HG03025 (cell line): ENCODE results near the gene CAPN5.

ENCODE experiments used
- ATAC-seq: cut with Tn5 transposase; IDR thresholded peaks from one replicate; pipeline ENCODE4 v1.9.1; 2021; ENCODE audit warnings: mild to moderate bottlenecking, moderate library complexity; ENCODE audit not compliant: unreplicated experiment, low FRiP score

Gene CAPN5

DNA sequence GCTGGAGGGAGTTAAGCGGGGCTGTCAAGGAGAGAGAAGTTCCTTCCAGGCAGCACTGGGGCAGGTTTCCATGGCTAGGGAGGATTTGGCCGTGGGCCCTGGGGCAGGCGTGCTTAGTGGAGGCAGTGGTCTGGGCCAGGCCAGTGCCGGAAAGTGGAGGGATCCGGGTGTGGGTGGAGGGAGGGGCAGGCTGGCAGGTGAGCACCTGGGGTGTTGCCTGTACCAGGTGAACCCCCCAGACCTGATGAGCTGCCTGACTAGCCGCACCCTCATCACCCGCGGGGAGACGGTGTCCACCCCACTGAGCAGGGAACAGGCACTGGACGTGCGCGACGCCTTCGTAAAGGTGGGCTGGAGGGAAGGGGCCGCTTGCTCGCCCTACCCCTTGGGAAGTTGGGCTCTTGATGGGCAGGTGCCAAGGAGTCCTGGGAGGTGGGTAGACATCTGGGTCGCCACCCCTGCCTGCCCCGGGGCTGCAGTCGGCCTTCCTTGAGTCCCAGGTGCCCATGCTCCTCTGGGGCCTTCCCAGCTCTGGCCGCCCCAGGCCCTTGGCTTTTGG lies 93.2 kb downstream of the CAPN5 start:
- ATAC-seq = no peak

DNA sequence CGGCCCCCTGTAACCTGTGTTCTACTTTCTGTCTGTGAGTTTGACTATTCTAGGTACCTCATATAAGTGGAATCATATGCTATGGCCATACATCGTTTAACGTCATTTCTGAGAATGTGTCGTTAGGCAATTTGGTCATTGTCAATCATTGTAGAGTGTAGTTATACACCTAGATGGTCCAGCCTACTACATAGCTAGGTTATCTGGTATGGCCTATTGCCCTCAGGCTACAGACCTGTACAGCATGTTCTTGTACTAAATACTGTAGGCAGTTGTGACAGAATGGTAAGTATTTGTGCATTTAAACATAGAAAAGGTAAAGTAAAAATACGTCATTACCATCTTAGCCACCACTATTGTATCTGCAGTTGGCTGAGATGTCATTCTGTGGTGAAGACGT lies 96.5 kb downstream of the CAPN5 start:
- ATAC-seq = no peak

DNA sequence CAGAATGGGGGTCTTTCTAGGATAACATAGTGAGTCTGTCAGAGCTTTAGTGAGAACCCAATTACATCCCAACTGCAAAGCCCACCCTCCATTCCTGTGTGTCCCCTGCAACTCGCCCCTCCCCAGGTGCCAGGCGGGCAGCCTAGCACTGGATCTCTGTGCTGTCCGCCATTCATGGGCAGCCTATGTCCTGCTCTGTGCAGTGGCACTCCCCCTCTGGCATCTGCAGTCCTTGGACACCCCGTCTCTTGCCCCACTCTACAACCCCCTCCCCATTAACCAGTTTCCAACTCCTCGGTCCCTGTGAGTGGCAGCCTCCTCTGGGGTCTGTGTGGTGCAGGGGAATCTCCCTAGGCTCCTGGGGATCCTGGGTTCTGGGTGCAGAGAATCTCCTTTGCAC lies 98.3 kb downstream of the CAPN5 start:
- no peak for ATAC-seq

DNA sequence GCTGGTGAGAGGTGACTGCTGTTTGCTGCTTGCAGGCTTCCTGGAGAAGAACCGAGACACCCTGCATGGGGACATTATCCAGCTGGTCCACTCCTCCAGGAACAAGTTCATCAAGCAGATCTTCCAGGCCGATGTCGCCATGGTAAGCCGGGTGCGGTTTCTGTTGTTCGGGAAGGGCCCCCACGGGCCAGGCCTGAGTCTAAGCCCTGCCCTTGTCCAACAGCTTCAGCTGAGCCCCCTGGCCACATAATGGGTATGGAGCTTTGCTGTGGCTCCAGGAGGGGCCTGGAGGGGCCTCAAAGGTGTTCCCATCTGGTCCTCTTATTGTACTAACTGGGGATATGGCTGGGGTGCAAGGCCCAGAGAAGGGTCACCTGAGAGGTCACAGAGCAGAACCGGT lies 99.2 kb downstream of the CAPN5 start:
- ATAC-seq = no peak

DNA sequence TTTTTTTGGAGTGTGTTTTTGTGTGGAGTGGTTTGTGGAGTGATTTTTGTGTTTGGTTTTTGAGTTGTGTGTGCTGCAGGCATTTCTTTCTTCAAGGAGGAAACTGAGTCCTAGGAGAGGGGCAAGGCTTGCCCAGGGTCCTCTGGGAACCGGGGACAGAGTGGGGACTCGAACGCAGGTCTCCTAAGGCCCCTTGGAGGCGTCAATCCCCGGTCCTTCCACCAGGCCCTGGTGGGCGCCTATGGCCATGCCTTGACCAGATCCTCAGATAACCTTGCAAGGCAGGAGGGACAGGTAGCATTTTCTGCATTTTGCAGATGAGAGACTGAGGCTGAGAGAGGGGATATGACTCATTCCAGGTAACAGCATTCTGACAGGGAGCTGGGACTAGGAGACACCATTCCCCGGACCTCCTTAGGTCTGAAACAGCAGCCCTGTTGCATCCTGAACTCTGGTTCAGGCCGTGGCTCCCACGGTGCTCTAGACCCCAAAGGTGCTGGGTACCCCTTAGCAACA lies 100.4 kb downstream of the CAPN5 start:
- ATAC-seq = no peak

DNA sequence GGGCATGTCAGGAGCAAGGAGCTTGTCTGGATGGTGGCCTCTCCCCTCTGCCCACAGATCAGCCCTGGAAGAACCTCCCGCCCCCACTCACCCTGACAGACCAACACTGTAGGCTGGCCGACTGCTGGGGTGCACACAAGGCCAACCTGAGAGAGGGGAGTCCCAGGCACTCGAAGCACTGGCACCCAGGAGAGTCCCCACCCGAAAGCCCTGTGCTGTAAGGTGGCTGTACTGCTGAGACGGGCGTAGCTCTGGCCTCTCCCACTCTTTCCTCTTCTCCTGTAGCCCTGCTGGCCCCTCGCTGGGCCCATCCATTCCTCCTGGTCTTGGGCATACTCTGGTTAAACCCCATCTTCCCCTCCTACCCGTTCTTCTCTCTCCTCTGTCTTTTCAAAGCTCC lies 101.0 kb downstream of the CAPN5 start:
- no peak for ATAC-seq

DNA sequence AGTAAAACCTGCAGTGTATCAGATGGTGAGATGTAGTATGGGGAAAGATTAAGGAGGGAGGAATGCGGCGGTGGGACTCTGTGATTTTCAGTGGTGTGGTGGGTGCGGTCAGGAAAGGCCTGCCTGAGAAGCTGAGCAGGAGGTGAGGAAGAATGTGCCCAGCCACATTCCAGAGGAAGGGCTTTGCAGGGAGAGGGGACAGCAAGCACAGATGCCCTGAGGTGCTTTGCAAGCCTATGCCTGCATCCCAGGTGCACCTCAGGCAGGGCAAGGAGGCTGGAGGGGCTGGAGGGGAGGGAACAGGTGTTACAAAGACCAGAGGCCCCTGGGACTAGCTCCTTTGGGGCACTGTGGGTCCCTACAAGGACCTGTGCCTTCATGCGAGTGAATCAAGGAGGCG lies 103.3 kb downstream of the CAPN5 start:
- no peak for ATAC-seq

DNA sequence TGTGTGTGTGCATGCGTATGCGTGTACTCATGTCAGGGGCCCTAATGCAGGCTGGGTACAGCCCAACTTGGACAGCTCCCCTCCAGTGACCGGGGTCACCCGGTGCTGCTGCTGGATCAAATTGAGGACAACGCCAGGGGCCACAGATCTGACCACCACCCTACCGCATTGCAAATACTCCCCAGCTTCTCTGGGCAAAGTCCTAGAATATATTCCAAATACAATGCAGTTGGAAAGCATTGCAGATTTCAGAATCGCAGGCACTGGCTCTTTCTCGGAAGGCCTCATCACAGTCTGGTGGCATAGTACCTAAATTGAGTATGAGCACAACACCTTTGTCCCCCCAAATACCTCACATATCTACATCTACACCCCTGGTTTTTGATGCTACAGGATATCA lies 104.5 kb downstream of the CAPN5 start:
- no peak for ATAC-seq

DNA sequence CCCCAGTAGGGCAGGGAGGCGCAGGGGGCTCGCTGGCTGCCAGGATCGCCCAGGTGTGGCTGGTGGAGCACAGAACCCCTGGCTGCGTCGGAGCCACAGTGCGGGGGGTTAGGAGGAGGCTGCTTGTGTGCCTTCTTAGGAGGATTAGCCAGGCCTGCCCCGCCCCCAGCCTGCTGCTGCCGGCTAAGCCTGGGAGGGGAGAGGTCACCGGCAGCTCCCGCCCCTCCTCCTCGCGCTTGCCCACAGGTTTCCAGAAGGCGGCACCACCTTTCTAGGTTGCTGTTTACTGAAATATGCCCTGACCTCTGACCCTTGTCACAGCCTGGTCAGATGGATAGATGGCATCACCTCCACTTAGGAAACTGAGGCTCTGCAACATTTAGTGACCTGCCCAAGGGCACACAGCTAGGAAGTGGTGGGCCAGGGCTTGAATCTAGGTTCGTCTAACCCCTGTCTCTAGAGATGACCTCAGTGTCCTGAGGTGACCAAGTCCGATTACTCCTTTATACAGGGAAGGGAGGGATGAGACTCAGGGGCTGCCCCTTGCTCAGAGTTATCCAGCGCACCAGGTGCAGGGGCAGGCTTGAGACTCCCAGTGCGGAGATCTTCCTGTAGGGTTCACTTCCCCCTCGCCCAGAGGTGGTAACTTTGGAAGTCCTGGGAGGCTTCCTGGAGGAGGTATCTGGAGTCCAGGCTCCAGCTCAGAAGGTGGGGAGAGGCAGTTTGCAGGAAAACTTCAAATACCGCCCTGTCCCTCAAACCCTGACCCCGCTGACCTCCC lies 105.3 kb downstream of the CAPN5 start:
- no peak for ATAC-seq

DNA sequence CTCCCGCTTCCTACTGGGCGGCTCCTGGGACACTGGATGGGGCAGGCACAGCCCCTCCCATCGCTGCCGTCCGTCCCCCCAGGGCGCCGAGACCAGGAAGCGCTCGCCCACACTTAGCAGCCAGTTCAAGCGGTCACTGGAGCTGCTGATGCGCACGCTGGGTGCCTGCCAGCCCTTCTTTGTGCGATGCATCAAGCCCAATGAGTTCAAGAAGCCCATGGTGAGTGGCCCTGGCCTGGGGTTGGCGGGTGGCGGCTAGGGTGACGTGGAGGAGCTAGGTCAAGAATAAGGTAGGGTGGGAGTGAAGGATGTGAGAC lies 105.9 kb downstream of the CAPN5 start:
- ATAC-seq = no peak

DNA sequence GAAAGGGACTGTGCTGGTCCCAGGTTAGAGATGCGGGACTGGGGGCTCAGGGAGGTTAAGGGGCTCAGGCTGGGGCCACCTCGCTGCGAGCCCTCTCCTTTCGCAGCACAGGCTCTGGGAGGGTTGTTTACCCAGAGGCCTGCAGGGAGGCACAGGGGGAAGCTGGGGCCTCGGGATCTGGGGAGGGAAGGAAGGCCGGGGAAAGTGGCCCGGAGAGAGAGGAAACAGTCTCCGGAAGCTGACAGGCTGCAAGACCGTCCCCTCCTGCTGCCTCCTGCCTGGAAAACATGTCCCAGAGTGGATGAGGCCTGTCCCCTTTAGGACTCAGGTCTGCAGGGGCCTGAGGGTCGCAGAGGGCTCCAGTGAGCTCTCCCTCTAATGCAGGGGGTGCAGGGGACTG lies 106.7 kb downstream of the CAPN5 start:
- no peak for ATAC-seq

DNA sequence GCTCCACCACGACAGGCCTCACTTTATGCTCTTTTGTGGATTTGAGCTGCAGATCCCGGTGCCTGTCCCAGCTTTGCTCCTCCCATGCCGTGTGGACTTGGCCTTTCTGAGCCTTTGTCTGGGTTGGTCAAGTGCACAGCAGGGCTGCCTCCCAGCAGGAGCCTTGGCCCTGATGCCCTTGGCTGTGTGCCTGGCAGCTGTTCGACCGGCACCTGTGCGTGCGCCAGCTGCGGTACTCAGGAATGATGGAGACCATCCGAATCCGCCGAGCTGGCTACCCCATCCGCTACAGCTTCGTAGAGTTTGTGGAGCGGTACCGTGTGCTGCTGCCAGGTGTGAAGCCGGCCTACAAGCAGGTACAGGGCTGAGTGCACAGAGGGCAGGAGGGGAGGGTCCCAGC lies 107.8 kb downstream of the CAPN5 start:
- ATAC-seq = no peak

DNA sequence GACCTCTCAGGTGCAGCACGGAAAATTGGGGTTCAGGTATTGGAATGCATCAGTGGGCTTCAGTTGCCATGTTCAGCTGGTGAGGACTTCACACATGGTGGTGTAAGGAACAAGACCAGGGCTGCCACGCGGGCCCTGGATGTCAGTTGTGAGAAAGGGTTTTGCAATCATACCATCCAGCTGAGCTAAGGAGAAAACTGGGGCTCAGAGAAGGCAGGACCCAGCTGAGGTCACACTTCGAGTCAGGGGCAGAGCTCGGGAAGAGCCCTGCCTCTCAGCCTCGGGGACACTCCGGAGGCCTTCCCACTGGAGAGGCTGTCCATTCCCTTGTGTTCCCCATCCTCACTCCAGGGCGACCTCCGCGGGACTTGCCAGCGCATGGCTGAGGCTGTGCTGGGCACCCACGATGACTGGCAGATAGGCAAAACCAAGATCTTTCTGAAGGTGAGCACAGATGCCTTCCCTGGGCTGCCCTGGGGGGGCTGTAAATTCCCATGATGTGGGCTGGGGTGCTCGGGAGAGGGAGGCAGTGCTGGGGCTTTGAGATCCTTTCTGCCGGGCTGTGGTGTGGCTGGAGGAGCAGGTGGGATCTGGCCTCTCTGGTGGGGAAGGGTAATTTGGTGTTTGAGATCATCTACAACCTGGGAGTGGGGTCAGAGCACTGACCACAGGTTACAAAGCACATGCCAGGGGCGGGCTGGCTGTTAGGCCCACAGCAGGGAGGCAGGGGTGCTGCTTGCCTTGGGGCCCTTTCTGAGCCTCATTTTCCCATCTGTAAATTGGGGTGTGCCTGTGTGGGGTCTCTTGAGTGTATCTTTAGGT lies 108.5 kb downstream of the CAPN5 start:
- no peak for ATAC-seq
